ENCODE results near the gene CEP112.

The CEP112 gene

GRCh38 chr17:65984299-65984698 lies 207.6 kb downstream of the CEP112 start:
- no peak for DNase-seq (ENCODE audit: low spot score)

- DNase-seq (ENCODE audit: low spot score), result no peak
Measured at GRCh38 chr17:65978871-65979270, 213.1 kb downstream of the CEP112 start.

GRCh38 chr17:65977041-65977440 lies 214.9 kb downstream of the CEP112 start:
- DNase-seq (ENCODE audit: low spot score), result no peak

GRCh38 chr17:65975878-65976277 lies 216.1 kb downstream of the CEP112 start:
- DNase-seq (ENCODE audit: low spot score), result no peak

GRCh38 chr17:65973237-65973636 lies 218.7 kb downstream of the CEP112 start:
- no peak for DNase-seq (ENCODE audit: low spot score)

GRCh38 chr17:65967372-65967771 lies 224.6 kb downstream of the CEP112 start:
- no peak for DNase-seq (ENCODE audit: low spot score)

- no peak for DNase-seq (ENCODE audit: low spot score)
Measured at GRCh38 chr17:65966072-65966695, 225.7 kb downstream of the CEP112 start.

- no peak for DNase-seq (ENCODE audit: low spot score)
Measured at GRCh38 chr17:65963179-65963578, 228.8 kb downstream of the CEP112 start.

GRCh38 chr17:65959630-65960029 lies 232.3 kb downstream of the CEP112 start:
- DNase-seq (ENCODE audit: low spot score), result no peak

- no peak for DNase-seq (ENCODE audit: low spot score)
Measured at GRCh38 chr17:65956814-65957213, 235.1 kb downstream of the CEP112 start.

GRCh38 chr17:65954148-65954449 lies 237.8 kb downstream of the CEP112 start:
- DNase-seq (ENCODE audit: low spot score), result no peak

GRCh38 chr17:65953316-65954147 lies 238.4 kb downstream of the CEP112 start:
- no peak for DNase-seq (ENCODE audit: low spot score)

- DNase-seq (ENCODE audit: low spot score), result no peak
Measured at GRCh38 chr17:65952586-65952985, 239.3 kb downstream of the CEP112 start.

GRCh38 chr17:65952015-65952414 lies 239.9 kb downstream of the CEP112 start:
- no peak for DNase-seq (ENCODE audit: low spot score)

- DNase-seq (ENCODE audit: low spot score), result no peak
Measured at GRCh38 chr17:65947831-65948230, 244.1 kb downstream of the CEP112 start.

GRCh38 chr17:65942592-65942991 lies 249.3 kb downstream of the CEP112 start:
- no peak for DNase-seq (ENCODE audit: low spot score)

- DNase-seq (ENCODE audit: low spot score), result no peak
Measured at GRCh38 chr17:65941356-65941899, 250.5 kb downstream of the CEP112 start.

GRCh38 chr17:65936013-65936412 lies 255.9 kb downstream of the CEP112 start:
- DNase-seq (ENCODE audit: low spot score), result no peak

- DNase-seq (ENCODE audit: low spot score), result no peak
Measured at GRCh38 chr17:65933290-65933689, 258.6 kb downstream of the CEP112 start.

GRCh38 chr17:65931246-65932149 lies 260.4 kb downstream of the CEP112 start:
- DNase-seq (ENCODE audit: low spot score), result no peak

- DNase-seq (ENCODE audit: low spot score), result no peak
Measured at GRCh38 chr17:65930140-65930730, 261.7 kb downstream of the CEP112 start.

GRCh38 chr17:65926599-65926998 lies 265.3 kb downstream of the CEP112 start:
- no peak for DNase-seq (ENCODE audit: low spot score)

All from CD4-positive, alpha-beta T cell treated with Interleukin-2 at 100 ng/mL for 4 hours (primary cell).